NCI-H2196 treated with DMSO at 0.1 percent for 48 hours (cell line): ENCODE results near the gene DUSP7.

Source experiments
- DNase-seq: peaks from one replicate; lab custom pipeline; 2025; ENCODE audit not compliant: unreplicated experiment; lab: John Stamatoyannopoulos, UW

DUSP7 gene

DNA sequence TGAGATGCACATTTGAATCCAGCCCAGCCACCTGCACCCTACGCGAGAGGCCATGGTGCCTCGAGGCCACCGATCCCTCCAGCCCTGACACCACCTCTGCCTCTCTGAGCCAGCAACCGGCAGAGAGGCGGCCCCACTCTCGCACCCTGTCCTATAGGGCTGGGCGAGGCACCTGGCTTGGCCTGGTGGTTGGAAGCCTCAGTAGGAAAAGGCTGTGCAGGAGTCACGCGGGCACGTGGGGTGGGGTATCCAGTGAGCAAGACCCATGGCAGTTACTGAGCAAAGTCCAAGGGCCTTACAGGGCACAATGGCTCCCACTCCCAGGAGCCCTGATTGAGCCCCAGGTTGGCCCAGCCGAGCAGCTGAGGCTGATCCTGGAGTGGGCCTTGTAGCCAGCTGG lies 12.4 kb upstream of the DUSP7 start:
- no peak for DNase-seq

DNA sequence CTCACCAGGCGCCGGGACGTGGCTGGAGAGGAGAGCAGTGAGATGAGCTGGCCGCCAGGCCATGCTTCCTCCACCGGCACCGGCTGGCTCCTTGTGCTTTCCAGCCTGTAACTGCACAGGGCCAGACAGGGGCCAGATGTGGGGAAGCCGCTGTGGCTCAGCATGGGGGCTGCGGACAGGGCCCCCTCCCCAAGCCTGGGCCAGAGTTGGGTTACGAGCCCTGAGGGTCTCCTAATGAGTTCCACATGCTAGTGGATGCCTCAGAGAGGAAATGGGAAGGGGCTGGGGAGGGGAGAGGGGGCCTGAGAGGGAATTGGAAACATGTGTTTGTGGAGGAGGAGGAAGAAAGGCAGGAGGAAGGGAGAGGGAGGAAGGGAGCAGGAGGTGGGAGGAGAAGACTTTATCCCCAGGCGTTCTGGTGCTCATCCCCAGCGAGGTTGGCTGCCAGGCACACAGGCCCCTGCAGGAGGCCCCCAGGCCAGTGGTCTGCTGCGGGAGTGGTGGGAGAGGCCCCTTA lies 11.7 kb upstream of the DUSP7 start:
- DNase-seq: no peak

DNA sequence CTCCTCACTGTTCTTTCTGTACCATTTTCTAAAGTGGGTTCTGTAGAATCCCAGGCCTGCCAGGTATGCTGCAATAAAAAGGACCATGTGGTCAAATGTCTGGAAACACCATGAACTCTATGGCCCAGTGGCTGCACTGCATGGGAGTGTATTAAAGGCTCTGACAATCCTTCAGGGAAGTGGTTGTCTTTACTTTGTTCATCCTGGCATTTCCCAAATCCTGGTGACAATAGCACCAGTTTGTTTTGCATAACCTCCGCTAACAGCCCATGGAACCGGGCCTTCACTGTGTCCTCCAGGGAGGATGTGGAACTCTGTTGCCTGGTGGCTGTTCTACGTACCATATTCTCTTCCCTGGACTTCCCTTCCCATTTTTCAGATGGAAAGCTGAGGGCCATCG lies 11.2 kb upstream of the DUSP7 start:
- DNase-seq: no peak

DNA sequence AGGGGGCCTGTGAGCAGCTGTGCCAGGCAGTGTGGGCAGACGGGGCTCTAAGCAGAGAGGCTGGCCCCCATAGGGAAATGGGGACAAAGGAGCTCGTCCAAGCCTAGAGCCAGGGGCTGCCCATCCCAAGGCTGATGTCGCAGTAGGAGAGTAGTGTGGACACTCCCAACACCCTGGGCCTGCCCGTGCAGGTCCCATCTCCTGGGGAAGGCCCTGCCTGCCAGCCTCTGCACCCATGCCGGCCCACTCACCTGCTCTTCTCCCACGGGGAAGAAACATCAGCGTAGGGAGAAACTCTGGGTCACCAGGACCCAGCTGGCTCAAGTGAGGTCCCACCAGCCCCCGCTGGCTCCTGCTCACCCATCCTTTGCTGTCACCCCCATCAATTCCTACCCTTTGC lies 10.7 kb upstream of the DUSP7 start:
- DNase-seq: no peak

DNA sequence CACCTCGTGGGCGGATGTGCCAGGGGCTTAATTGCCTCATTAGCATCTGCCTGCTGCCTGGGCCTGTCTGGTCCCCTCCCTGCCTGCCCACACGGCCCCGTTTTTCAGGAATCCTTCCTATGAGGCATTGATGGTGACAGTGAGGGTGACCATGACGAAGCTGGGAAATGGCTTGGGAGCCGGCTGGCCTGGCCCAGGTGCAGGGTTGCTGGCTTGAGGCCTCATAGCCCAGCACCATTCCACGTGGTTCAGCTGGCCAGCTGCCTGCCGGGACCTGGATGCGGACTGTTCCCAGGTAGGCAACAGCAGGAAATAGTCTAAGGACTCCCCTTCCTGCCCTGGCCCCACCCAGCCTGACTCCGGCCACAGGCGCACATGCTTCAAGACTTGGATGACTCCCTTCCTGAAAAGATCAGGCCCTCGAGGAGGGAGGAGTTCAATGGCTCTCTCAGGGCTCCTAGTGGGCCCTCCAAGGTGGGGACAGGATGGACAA lies 8.9 kb upstream of the DUSP7 start:
- DNase-seq: no peak

DNA sequence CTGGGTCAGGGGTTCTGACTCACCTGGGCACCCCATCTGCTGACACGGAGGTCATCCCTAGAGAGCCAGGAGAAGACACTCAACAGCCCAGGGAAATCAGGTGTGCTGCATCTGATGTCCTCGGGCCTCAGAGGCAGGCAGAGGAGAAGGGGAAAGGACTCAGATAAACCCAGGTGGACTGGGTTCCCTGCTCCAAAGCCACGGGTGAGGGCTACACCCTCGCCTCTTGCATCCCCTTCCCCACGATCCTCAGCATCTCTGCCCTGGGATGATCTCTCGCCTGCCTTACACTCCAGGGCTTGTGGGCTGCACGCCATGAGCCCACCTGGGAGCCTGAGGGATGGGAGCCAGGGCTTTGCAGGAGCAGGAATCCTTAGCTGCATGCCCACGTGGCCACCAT lies 8.2 kb upstream of the DUSP7 start:
- no peak for DNase-seq

DNA sequence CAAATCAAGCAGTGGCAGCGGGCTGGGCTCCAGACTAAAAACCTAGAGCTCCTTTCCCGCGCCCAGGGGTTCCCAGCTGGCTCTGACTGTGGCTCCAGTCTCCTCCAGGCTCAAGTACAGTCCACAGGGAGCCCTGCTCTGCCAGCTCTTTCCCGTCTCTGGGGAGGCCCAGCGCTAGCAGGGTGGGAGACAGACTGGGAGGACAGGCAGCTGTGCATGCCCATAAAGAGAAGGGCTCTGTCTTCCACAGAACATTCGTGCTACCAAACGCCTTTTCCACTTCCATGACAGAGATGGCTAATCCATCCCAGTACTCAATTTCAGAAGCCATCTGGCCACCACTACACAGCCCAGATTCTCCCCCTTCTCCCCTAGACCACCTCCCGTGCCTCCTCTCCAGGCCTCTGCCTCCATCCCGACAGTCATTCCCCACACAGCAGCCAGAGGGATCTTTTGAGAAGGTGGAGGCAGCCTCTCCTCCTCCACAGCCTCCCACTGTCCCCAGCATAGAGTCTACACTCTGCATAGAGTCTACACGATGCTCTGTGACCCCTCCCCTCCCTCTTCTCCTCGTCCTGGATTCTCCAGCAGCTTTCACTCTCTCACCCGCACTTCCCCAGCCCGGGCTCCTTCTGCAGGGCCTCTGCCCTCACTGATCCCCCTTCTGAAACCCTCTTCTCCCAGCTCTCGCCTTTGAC lies 6.8 kb upstream of the DUSP7 start:
- DNase-seq: no peak

DNA sequence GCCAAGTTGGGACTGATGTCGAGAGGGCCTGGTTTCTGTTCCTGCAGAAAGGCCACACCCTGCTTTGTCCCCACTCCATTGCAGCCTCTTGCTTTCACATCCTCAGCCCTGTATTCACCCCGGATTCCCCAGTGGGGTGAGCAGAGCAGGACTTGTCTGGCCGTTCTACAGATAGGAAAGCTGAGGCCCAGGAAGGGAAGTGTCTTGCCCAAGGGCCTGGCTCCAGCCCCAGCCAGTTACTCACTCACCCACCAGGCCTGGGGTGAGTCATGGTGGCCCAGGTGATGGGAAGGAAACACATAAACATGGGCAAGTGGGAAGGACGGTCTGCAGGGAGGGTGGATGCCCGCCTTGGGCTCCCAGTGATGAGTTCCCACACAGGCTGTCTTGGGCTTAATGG lies 6.1 kb upstream of the DUSP7 start:
- DNase-seq: no peak

DNA sequence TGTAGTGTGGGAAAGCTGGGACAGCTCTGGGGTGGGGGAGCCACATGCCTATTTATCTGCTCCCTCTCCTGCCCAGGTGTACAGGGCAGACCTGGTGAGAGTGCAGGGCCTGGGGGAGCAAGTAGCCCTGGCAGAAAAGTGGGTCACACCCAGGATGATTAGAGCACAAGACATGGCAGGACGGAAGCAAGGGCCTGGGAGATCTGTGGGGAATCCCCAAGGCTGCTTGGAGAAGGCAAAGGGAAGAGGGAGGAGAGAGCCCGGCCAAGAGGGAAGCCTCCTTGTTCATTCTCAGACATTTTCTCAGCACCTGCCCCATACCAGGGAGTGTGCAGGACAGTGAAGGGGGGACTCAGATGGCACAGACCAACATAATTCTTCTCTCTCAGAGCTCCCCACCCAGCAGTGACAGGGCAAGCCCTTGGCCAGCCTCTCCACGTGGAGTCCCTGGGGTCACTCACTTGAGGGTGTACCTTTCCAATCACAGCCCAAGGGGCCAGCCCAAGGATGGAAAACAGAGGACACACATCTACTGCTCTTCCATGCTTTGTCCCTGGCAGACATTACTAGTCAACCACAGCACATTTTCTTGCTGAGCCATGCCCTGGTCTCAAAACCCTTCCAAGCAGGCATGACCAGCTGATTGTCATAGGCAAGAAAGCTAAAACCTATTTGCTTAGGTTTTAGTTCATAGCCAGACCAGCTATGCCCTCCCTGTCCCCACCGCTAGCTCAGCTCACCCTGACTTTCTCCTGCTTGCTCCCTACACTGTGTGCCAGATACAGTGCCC lies 4.9 kb upstream of the DUSP7 start:
- no peak for DNase-seq

DNA sequence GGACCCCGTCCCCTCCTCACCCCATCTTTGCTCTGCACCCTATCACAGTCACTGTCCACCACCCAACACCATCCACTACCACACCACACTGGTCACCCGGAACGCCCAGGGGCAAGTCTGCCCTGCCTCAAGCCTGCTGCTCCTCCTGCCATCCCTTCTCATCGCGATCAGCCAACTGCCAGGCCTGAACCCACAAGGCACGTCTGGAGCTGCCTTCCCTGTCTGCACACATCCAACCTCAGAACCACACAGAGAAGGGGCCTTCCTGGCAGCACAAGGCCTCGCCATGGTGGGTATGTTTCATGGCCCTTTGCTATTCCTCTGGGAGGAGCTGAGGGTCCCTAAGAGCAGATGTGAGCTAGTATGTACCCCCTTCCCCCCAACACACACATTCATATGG lies 3.4 kb upstream of the DUSP7 start:
- no peak for DNase-seq

DNA sequence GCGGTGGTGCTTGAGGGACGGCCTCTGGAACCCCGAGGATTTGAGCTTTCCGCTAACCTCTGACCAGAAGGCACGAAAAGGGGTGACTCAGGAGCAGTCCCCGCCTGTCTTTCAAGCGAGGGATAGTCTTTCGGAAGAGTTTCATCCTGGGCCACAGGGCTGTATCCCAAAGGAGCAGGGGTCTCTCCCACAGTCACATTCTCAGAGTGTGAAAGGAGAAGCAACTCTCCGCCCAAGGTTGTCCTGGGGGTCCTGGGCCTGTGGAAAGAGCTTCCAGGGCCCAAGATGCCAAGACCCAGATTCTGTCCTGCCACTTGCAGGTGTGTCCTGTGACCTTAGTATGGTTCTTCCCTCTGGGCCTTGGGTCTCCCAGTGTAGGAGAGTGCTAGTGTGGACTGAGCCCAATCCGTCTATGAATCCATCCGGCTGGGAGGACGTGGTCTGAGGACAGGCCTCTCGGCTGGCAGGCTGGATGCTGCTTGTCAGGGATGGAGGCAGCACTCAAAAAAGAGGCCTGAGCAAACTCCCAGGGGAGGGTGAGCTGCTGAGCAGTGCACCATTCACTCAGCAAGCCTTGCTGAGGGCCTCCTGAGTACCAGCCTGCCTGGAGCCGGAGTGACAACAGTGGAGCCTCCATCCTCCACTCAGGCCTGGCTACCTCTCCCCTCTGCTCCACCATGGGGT lies 1.6 kb upstream of the DUSP7 start:
- no peak for DNase-seq

DNA sequence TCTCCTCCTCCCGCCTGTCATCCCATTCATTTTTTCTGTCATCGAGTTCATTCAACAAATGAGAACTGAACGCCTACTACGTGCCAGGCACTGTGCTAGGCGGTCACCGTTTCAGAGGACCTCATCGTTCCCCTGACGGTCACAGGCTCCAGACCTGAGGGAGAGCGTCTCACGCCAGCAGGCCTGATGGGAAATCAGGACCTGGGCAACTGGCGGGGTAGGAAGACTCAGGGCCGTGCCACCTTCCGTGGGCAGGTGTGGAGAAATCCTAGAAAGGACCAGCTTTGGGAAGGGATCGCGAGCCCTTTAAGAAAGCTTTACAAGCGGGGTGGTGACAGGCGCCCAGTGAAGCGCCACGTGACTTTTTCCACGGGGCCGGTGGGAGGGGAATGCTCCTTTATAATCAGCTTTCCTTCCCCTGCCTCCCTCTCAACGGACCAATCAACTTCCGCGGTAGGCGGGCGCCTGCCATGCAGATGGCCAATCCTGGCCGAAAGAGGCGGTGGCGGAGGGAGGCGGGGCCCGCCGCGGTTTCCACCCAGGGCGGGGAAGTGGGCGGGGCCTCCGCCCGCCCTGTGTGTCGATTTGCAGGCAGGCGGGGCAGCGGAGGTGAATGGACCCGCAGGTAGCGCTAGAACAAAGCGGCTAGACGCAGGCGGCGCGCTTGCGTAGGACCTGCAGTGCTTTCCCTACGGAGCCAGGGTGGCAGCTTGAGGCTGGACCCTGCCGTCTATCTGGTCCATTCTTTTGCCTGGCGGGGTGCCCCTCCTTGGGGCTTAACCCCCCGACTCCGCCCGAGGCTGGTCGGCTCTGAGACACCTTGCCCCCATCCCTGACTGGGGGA lies 819 bp upstream of the DUSP7 start:
- DNase-seq: peak; percentile 85

DNA sequence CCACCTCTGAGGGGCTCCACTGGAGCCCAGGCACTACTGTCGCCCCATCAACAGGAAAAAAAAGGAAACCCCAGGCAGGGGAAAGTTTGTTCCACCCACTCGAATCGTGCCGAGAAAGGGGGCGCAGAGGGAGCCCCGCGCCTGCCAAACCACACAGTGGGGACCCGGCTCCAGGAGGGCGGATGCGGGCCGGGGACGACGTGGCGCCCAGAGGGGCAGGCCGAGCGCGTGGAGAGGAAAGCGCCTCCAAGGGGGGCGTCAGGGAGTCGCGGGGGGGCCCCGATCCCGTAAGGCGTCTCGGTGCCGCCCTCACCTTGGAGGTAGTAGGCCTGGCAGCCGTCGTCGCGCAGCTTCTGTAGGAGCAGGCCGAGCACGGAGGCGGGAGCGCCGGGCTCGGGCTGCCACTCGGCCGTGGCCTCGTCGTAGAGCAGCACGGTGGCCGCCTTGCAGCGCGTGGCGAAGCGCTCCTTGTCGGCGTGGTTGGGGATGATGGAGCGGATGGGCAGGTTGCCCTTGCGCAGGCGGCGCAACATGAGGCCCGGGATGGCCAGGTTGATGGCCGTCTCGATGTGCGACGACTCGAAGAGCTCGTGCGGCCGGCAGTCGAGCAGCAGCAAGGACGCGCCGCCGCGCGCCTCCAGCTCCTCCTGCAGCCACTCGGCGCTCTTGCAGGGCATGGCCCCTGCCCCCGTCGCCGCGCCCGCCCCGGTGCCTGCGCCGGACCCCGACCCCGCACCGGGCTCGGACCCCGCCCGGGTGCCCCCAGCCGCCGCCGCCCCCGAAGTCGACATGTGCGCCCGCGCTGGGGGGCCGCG lies 627 bp downstream of the DUSP7 start:
- DNase-seq: no peak

DNA sequence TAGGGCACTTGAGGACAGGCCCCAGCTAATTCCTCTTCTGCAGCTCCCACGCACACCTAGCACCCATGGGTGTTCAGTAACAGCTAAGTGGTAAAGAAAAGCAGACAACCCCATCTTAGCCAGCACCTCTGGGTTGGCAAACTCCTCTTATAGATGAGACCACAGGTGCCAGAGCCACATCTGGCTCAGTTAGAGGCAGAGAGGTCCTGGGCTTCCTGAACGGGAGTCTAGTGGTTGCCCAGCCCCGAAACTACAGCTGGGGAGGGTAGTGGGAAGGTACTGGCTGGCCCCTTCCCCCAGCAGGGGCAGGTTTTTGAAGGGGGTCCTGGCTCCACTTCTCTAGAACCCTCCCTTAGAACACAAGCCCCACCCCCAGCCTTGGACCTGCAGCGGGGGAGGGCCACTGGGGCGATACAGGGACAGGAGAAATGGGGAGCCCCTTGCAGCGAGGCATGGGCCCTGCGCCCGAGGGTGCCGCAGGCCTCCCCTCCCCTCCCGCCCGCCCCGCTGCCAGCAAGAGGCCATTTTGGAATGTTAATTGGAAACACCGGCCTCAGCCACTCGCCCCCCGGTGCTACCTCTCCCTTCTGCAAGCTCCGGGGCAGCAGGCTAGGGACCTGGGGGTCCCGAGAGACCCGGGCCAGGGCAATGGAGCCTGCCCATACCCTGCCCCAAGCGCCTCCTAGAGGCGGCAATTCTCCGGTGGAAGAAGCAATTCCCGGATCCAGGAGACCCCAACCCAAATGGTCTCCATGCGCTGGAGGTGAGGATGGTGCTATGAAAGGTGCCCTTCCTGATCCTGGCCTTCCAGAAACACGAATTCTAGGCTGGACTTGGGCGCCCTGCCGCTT lies 1.5 kb downstream of the DUSP7 start:
- no peak for DNase-seq

DNA sequence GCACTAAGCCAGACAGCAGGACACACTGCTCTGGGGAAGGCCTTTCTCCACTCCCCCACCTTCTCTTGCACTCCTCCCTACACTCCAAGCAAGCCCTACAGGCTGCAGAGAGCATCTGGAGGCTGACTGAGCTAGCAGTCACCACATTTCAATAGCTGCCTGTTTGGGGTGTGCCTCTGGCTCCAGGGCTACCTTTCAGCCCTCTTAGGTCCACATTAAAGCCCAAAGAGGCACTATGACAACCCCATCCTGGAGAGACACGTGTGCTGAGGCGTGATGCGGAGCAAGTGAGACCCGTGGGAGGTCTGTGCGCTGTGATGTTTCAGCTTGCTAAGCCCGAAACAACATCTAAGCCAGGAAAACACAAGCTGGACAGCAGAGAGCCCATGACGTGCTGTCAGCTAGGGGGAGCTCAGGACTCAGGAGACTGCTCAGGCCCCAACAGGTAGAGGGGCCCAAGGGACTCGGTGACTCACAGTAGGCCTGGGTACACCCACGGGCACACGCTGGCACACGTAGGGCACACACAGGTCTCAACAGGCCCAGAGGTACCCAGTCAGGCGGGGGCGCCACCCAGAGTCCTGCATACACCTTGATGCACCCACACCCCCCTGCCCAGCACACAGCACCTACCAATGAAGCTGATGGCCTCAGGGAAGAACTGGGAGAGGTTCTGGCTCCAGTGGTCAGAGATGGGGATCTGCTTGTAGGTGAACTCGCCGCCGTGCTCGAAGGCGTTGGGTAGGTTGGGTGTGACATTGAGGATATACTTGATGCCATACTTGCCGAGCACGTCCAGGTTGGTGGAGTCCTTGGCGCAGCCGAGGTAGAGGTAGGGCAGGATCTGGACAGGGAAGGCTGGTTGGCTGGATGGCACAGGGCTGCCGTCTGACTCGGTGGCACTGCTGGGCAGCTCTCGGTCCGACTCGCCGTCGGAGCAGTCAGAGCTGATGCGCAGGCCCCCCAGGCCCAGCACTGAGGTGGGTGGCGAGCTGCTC lies 2.8 kb downstream of the DUSP7 start:
- DNase-seq: no peak

DNA sequence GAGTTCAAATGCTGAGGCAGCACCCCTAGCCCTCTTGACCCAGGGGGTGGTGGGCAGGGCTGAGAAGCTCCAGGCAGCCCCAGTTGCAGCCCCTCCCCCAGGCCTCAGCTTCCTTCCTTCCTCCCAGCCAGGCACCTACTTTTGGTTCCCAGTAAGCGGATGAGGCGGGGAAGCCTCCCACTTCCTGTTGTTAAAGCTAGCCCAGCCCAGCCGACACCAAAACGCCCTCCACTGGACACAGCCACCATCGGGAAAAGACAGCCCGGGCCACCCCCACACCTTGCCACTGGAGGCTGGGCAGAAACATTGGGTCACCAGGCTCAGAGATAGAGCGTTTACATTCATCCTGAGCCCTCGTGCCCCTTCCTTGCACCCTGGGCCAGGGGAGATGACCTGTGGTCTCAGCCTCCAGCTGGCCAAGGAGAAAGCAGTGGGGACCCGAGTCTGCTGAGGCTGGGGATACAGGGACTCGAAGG lies 3.5 kb downstream of the DUSP7 start:
- no peak for DNase-seq

DNA sequence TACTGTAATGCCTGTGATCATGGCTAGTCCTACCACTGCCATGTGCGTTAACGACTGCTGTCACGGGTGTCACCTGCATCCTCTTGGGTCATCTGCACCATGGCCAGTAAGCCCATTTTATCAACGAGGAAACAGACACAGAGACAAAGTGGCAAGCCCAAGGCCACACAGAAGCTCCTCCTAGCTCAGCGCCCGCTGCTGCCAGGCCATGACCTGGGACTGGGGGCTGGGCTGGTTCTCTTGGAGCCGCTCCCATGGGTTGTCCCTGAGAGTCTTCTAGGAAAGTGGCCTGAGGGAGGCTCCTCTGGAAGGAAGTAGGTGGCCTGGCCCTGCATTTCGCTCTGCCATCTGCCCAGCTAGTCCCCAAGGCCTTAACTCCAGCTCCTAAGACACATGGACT lies 4.9 kb downstream of the DUSP7 start:
- no peak for DNase-seq

DNA sequence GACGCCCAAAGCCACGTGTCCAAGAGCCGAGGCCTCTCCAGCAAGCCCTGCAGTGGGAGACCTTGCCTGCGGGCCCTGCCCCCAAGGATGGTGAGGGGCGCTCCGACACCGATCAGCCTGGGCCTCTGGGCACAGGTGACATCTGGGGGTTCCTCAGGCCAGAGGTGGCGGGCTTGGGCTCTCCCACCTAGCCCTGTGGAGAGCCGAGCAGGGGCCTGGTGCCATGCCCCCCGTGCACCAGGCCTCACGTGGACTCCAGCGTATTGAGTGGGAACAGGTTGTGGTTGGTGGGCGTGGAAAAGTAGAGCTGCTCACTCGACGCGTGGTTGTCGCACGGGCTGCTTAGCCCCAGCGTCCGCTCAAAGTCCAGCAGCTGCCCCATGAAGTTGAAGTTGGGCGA lies 5.8 kb downstream of the DUSP7 start:
- no peak for DNase-seq
